Activated T-cell treated with anti-CD3 and anti-CD28 coated beads, Interleukin-2, amount 50 U/mL, for 48 hours (primary cell): Measurements from ENCODE around the gene MTARC1.
A peak's percentile ranks its signal among the peaks of the same experiment; 100 is the strongest.

ENCODE experiments used
- DNase-seq, 2 experiments: peaks; one replicate each; pipeline ENCODE4 v3.0.0-alpha.2; 2020

Gene MTARC1

DNA sequence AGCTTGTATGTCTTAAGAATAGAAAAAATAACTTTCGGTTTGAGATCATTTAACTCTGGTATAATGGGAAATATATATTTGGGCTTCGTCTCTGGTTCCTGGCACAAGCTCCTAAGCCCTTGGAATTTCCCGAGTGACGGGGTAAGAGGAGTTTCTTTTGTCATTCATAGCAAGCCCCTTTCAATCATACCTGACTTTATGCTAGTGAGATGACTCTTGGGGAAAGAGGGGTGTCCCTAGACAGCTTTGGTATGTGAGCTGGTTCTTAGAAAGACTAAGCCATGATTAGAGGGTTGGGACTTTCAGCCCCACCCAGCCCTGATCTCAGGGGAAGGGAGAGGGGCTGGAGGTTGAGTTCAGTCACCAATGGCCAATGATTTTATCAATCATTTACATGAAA, 13.9 kb upstream of the MTARC1 start:
- DNase-seq = no peak

DNA sequence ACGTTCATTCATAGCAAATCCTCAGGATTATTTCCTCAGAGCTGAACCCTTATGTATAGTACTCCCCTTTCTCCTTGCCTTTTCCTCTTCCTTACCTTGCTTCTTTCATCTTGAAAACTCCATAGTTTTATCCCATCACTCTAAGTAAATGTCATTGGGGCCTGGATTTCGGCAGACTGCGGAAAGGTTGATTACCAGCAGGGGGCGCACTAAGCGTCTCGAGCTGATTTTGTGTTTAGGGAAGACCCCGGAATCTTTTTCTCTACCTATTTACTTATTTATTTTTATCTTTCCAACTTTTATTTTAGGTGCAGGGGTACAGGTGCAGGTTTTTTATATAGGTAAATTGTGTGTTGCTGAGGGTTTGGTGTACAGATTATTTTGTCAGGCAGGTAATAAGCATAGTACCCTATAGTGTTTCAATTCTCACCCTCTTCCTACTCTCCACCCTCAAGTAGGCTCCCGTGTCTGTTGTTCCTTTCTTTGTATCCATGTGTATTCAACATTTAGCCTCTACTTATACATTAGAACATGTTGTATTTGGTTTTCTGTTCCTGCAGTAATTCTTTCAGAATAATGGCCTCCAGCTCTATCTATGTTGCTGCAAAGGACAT, 11.4 kb upstream of the MTARC1 start:
- peak; percentile 51 to 58 for DNase-seq

DNA sequence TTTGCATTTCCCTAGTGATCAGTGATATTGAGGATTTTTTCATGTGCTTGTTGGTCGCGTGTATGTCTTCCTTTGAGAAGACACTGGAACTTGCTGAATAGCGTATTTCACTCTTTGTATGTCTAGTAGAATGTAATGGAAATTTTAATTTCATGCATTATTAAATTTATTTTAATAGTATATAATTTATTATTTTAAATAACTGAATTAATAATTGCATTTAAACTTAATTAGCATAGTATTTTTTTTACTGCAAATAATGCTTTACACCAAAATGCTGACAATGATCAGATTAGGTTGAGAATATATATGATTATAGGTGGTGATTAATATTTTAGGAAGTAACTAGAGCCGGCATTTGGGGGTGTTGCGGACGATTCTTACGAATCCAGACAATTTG, 10.5 kb upstream of the MTARC1 start:
- no peak for DNase-seq

DNA sequence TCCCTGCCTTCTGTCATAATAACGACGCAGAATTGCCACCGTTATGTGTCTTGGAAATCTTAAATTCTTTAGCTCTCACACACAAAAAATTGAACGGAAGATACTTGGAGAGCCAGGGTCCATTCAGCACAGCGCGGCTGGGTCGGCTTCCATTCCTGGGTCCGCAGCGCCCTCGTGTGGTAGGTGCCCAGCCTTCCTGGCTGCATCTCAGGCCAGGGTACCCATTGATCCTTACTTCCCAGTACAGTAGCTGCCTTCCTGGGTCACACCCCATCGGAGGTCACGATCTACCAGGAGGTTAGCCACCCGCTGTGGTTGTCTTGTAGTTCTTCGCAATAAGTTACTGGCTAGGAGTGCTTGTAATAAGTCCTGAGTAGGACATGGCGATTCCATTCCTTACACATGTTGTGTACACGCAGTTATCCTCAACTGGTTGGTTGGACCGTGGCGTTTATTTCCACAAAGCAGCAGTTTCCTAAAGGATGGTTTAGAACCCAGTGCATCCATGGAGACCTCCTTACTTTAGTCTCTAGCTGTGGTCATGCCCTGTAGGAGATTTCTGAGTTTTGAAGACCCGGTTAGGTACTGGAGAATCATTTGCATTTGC, 9.9 kb upstream of the MTARC1 start:
- peak; percentile 79 to 80 for DNase-seq

DNA sequence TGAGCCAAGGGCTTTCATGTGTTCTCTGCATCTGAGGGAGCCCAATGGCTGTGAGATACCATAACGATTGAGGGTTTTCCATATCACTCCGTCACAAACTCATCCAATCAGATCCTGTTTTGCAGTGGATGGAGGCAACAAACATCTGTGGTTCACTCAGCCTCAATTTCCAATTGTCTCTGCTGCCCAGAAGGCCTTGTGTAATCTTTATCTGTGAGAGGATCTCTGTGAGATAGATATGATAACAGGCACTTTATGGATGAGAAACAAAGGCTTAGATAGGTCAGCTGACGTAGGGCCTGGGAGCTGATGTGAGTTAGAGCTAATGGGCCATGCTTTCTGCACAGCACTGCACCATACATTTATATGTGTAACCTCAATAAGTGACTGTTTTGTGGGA, 3.3 kb upstream of the MTARC1 start:
- no peak for DNase-seq

DNA sequence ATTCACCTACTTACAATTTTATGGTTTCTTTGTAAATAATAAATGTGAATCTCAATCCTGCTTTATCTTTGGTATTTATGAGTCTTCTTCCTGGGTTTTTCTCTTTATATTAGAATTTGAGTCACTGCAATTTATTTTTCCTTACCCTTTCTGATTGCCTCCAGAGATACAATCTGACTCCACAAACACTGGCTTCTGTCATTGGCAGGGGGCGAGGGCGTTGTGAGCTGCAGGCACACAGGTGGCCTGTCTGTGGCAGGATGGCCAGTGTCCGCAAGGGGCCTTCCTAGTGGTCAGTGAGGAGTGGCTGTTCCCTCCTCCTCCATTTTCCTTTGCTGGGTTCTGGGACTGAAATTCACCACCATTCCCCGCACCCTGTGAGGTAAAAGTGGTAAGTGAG, 2.0 kb upstream of the MTARC1 start:
- DNase-seq = no peak

DNA sequence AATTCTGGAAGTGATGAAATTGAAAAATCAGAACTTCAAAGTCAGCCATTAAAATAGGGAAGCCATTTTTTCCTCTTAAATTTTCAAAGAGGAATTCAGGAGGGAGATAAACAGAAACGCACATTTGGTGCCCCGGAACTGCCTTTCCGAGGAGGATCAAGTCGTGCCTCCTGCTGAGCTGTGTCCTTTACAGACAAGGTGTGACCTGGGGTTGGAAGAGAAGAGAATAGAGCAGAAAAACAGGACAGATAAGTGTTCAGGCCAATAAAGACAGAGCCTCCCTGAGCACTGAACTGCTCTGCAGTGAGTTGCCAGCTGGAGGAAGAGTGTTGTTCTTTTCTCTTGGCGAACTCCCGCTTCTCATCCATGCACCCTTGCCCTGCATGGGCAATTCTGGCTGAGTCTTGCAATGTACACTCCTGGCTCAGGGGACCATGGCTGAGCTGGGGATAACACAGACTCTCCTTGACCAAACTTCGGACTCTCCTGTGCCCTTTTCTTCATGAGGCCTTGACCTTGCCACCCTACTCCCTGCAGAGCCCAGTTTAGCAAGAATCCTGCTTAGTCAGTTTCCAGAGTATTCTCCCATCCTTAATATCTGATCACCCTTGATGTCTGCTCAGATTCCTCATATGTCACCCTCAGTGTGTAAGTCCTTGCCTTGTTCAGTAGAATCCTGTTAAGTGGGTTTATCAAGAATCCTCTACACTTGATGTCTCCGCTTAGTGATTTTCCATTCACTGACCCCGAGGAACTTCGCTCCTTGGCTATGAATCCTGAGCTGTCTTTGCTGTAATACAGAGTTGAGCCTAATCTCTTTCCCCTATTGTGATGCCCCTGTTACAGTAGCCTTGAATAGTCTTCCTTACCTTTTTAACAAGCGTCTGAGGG, 1.3 kb upstream of the MTARC1 start:
- DNase-seq = no peak

DNA sequence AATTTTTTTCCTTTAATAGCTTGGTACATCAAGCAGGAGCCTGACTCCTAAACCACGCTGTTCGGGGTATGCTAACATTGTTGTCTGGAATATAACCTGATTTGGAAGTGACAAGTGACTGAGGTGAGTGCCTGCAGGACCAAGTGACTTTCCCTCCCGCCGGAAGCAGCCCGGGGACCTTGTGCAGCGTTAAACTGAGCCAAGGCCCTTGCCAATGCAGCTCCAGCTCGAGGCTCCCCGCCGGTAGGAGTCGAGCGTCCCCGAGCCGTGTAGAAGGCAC, 716 bp upstream of the MTARC1 start:
- peak in 1 of 2 experiments; percentile 22 for DNase-seq

DNA sequence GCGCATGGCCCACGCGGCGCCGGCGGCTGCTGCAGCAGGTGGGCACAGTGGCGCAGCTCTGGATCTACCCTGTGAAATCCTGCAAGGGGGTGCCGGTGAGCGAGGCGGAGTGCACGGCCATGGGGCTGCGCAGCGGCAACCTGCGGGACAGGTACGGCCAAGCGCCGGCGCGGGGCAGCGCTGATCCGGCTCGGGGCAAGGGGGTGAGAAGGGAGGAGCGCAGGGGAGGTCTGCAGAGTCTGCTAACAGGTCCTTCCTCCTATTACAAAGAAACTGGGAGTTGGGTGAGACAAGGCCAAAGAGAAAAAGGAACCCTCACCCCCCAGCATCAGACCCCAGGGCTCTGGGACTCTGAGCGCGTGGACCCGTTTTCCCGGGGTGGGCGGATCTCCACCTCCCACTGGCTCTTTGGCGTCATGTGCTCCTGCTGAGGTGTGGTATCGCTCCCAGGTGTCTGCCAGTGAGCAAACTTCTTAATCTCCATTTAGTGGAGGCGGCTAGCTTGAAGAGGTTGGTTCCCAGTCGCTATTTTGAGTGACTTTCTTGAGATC, 431 bp downstream of the MTARC1 start:
- DNase-seq = peak in 1 of 2 experiments; percentile 23

DNA sequence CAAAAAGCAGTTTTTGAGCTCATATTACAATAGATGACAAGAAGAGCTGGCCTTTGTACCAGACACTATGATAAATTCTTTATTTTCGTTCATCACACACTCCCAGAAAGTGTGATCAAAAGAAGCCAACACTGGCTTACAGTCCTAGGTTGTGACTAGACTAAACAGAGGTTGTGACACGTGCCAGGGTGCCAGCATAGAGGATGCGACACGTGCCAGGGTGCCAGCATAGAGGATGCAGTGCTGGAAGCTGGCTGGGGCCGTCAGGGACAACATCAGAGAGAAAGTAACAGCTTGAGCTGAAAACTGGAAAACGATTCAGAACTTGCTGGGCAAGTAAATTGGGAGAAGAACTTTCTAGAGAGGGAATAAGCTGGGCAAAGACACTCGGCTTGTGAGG, 2.2 kb downstream of the MTARC1 start:
- no peak for DNase-seq

DNA sequence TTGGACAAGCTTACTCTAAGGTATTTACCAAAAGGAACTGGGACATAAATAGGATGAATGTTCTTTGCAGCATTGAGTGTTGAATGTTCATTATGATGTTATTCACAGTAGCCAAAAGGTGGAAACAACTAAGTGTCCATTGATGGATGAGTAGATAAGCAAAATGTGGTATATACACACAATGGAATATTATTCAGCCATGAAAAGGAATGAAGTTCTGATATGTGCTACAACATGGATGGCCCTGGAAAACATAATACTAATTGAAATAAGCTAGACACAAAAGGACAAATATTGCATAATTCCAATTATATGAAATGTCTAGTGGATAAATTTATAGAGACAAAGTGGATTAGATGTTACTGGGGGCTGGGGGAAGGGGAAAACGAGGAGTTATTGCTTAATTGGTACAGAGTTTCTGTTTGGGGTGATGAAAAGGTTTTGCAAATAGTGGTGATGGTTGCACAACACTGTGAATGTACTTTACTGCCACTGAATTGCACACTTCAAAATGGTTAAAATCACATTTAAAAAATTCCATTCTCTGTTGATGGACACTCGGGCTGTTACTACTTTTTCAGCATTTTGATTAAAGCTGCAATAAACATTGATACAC, 2.9 kb downstream of the MTARC1 start:
- DNase-seq = no peak

DNA sequence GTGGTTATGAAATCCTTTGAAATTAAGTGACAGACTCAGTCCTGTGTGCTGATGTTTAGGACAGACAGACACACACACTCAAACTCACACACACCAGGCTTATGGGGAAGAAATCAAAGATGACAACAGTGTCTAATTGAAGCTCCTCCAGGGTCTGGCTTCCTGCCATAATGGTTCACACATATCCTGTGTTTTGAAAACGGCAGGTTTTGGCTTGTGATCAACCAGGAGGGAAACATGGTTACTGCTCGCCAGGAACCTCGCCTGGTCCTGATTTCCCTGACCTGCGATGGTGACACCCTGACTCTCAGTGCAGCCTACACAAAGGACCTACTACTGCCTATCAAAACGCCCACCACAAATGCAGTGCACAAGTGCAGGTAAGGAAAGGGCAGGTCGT, 4.6 kb downstream of the MTARC1 start:
- no peak for DNase-seq

DNA sequence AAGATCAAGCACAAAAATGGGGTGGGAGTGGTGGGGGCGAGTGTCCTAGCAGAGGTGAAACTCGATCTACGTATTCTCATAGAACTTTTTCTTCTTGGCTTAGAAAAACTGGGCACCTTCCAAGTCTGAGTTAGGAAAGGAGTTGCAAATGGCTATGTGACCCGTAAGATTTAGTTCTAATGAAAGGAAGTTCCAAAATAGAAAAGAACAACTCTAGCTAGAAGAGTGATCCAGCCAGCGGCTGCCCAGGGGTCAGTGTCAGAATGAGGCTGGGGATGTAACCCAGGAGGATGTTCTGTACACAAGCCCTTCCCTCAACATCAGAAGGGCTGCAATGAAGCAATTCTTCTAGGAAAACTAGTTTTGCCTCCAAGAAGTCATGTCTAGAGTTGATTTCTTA, 5.2 kb downstream of the MTARC1 start:
- DNase-seq = no peak

DNA sequence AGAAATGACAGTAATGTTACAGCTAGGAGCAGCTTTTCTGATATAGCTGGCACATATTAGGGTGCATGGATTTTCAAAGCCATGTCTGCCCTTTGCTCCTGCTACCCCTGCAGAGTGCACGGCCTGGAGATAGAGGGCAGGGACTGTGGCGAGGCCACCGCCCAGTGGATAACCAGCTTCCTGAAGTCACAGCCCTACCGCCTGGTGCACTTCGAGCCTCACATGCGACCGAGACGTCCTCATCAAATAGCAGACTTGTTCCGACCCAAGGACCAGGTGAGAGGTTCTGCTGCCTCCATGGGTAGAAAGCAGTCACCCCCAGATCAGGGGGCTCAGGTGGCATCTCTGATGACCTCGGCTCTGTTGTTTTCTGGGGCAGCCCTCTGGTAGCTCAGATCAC, 9.8 kb downstream of the MTARC1 start:
- no peak for DNase-seq

DNA sequence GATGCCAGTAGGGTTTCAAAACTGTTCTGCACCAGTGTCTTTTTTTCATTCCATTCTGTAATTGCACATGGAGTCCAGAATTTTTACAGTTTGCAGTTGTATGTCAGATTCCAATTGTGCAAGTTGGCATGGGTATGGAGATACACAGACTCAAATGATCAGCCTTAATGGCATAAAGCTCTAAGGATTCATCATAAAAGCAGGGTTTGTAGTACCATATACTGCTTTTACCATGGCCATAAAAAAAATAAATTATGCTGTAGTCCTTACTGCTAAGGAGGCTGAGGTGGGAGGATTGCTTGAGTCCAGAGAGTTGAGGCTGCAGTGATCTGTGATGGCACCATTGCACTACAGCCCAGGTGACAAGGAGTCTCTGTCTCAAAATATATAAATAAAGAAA, 10.3 kb downstream of the MTARC1 start:
- no peak for DNase-seq

DNA sequence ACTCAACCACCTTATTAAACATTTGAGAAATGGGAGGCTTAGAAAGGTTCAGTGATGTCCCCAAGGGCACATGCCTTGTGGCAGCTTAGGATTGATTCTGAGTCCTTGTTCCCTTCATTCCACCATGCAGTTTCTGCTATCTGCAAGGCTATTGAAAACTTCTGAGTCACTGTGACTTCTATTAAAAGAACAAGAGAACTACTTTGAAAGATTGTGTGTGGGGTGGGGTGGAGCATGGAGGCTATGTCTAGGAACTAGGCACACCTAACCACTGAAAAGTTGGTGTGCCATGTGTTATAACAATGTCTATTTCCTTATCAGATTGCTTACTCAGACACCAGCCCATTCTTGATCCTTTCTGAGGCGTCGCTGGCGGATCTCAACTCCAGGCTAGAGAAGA, 10.8 kb downstream of the MTARC1 start:
- DNase-seq = no peak

DNA sequence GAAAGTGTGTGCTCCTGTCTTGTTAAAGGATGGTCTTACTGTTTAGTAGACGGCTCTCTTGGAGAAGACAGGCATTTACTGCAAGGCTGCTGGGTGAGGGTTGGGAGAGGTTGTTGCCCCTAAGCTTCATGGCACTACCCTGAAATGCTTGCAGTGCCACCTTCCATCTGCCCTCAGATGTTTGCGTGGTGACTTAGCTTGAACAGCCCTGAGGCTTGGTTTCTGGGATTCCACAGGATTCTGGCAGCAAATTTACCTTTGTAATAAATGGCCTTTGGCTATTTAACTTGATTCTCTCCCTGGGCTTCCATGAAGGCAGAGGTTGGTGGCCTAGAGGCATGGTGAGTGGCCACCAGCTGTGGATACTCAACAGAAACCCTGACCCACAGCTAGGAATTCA, 11.6 kb downstream of the MTARC1 start:
- DNase-seq = no peak

DNA sequence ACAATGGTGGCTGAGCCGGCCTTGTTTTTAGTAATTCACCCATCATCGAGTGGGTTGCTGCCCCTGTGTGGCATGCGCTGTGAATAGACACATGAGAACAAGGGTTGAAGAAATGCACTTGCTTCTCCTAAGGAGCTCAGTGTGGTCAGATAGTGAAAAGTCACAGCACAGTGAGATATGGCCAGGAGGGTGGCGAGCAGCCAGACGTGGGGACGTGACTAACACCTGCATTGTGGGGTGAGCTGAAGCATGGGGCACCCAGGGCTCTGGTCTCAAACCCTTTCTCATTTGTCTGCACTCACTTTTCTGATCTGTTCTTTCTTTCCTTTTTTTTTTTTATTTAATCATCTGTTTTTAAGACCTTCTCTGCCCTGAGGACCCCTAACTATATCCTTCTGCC, 13.5 kb downstream of the MTARC1 start:
- no peak for DNase-seq

DNA sequence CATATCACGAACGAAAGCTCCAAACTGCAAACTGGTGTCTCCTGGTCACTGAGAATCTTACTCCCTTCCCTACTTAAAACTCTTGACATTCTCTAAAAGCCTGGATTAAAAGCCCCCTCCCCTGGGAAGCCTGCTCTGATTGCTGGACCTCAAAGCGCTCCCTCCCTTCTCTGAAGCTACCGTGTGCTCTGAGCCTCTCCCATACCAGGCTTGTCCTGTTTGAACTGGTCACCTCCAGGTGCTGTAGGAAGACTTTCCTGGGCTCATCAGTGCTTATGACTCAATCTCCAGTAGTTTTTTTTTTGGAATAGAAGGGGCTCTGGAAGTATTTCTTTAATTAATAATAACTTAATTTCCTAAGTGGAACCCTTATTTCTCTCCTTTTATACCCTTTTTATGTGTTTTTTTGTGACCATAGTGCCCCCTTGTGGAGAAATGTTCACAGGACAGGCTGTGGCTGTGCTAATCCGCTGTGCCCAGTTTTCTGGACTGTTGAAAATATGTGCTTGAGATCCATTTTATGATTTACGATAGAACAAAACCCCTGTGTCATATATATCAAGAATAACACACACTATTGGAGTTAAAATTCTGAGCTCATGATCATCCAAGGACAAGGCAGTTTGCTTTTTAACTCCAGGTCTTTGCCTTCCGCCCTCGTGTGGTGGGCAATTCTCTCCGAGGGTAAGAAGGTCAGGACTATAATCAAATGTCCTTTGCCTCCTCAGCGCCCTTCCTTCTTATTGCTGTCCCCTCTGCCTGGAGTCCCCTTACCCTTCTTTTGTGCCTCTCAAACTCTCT, 16.9 kb downstream of the MTARC1 start:
- DNase-seq = peak; percentile 29 to 35

DNA sequence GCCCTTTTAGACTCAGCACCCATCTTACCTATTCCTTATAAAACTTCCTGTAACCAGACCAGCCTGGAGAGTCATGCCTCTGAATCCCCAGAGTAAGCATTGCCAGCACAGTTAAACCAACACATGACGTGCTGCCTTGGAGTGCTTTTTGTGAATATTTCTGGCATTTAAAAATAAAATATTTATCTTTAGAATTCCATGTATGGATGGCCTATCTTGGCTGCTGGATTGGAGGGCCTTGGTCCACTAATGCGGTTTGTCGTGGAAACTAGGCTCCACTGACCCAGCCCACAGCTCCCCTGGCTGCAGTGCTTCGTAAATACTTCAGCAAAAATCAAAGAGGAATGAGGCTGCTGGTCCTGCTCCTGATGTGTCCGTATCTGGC, 17.5 kb downstream of the MTARC1 start:
- no peak for DNase-seq

DNA sequence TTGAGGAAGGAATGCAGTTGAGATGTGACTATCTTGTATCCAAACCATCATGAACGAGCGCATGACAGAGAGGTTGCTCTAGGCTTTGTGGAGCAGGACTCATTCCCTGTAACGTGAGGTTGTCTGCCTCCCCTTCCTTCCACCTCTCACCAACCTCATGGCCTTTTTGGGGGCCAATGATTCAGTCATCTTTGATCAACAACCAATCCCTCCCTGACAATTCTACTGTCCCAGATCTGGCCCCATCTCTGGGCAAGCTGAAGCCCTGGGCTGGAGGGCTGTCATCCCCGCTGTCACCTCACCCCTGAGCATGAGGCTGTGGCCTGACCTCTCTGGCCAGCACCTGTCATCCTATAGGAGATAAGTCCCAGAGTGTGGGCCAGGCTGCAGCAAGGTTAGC, 19.7 kb downstream of the MTARC1 start:
- DNase-seq = no peak

DNA sequence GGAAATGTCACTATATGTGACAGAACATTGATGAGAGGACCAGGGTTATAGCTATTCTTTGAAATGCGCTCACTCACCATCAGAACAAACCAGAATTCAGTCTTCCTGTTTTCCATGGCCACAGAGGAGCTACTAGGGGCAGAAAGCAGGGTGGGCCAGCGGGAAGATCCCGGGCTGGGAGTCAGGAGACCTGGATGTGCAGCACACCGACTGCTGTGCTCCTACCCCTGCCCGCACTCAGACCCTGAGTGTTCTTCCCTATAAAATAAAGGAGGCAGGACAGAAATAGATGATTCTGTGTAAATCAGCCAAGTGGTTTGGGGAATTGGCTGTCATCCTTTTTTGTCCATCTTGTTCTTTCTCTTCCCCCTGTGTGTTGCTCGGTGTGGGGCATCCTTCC, 21.0 kb downstream of the MTARC1 start:
- no peak for DNase-seq
